ENCODE measurements around the gene PGAM5. TPM values are rescaled to one million over a fixed set of nuclear protein-coding genes. Genes with fewer than 3 reads are reported as not detected.

Gene PGAM5
- total and polyA plus RNA-seq, 7 donors, result 9.6 to 37.1 (median 23.5) TPM

DNA sequence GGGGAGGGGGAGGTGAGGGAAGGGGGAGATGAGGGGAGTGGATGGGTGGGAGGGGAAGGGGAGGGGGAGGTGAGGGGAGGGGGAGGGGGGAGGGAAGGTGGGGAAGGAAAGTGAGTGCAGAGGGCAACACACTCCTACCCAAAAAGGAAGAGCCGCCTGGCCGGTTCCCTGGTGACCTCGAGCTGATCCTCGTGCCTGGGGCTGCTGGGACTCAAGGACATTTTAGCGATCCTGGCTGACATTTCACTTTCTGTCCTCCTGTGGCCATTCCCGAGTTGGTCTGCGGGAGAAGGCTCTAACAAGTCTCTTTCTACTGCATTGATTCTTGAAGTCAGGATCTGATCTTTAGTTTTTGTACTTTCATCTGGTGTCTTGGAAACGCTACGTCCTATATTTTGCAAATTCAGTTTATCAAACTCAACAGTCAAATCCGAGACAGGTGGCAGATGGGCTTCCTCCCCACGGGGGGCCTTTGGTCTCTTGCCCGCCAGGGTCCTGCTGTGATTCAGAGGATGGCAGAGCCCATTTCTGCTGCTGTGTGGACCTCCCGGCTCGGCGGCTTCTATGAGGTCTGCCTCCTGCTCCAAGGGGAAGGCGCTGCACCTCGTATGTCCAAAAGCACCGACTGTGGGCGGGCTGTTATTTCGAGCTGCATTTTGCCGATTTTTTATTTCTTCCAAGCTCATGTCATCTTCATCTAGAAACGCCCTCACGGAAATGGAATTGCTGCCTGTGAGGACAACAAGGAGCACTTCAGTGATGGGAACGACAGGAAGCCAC lies 19.1 kb downstream of the PGAM5 start:
- Histone ChIP-seq H3K36me3 (peaks cover 47 to 96% (median 67%) of the 10 kb centered on the region in 4 donors), H3K9me3 (no peaks in the 10 kb centered on the region), H3K27ac (no peak overlapping the region), H3K27me3 (no peaks in the 10 kb centered on the region), H3K4me3 (no peak overlapping the region), H3K4me1 (no peaks in the 10 kb centered on the region)
- no peak for DNase-seq
- no peak for TF ChIP-seq POLR2AphosphoS5 (IDR thresholded peaks at IDR 0.05)
- TF ChIP-seq CTCF (IDR thresholded peaks at IDR 0.05), result no peak
- TF ChIP-seq POLR2A (IDR thresholded peaks at IDR 0.05), result no peak
- no peak for TF ChIP-seq EP300 (IDR thresholded peaks at IDR 0.05)
- 89 to 91% methylated on average over 24 of the region's 24 CpGs for WGBS, 2 donors
- intact Hi-C loops (cut with DNase I), result no loop called here

GRCh38 chr12:132730353-132730752 lies 19.7 kb downstream of the PGAM5 start:
- intact Hi-C loops (cut with DNase I), result no loop called here
- no peaks in the 10 kb centered on the region for H3K9me3 ChIP-seq
- peaks cover 52 to 96% (median 67%) of the 10 kb centered on the region in 4 donors for H3K36me3 ChIP-seq
- H3K4me3 ChIP-seq, result no peak overlapping the region
- 96 to 98% methylated on average over 11 of the region's 11 CpGs for WGBS, 2 donors
- H3K4me1 ChIP-seq, result no peaks in the 10 kb centered on the region
- H3K27ac ChIP-seq, result no peak overlapping the region
- no peaks in the 10 kb centered on the region for H3K27me3 ChIP-seq
- TF ChIP-seq CTCF (IDR thresholded peaks at IDR 0.05) (no peak), POLR2AphosphoS5 (IDR thresholded peaks at IDR 0.05) (no peak), EP300 (IDR thresholded peaks at IDR 0.05) (no peak)
- DNase-seq, result no peak

DNA sequence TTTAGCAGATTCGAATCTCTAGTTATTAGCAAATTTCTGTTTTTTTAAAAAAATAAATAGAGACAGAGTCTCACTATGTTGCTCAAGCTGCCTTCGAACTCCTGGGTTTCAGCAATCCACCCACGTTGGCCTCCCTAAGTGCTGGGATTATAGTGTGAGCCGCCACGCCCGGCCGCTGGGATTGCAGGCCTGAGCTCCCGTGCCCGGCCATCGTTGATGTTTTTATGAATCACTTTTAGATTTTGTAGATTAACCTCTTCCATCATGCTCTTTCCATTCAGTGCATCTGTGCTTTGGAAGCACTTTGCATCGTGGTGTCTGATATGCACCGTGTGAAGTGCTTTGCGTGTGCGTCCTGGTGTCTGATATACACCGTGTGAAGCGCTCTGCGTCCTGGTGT lies 20.9 kb downstream of the PGAM5 start:
- no peak for TF ChIP-seq POLR2A (IDR thresholded peaks at IDR 0.05)
- TF ChIP-seq CTCF (IDR thresholded peaks at IDR 0.05), result no peak
- TF ChIP-seq EP300 (IDR thresholded peaks at IDR 0.05), result no peak
- DNase-seq, result no peak
- intact Hi-C loops (cut with DNase I), result no loop called here
- H3K4me1 ChIP-seq, result no peaks in the 10 kb centered on the region
- 90 to 93% methylated on average over 17 of the region's 17 CpGs for WGBS, 2 donors
- no peak overlapping the region for H3K27ac ChIP-seq
- no peak overlapping the region for H3K4me3 ChIP-seq
- peaks cover 55 to 96% (median 69%) of the 10 kb centered on the region in 4 donors for H3K36me3 ChIP-seq
- no peaks in the 10 kb centered on the region for H3K27me3 ChIP-seq
- H3K9me3 ChIP-seq, result no peaks in the 10 kb centered on the region

DNA sequence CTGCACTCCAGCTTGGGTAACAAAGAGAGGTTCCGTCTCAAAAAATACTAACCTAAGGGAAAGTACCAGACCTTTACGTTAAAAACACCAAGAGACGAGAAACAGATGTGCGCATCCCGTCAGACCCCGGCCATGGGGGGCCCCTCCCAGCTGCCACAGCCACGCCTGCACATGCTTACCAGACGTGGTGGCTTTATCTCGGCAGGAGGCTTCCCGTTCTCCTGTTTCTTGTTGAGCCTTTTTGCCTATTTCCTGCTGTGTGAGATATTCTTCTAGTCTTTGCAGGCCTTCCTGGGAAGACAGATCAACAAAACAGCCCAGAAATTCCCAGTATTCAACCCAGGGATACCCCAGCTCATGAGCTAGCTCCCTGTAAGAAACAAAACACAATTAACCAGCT lies 23.6 kb downstream of the PGAM5 start:
- no peaks in the 10 kb centered on the region for H3K4me1 ChIP-seq
- H3K36me3 ChIP-seq, result peaks cover 44 to 97% (median 71%) of the 10 kb centered on the region in 4 donors
- intact Hi-C loops (cut with DNase I), result no loop called here
- no peaks in the 10 kb centered on the region for H3K9me3 ChIP-seq
- H3K4me3 ChIP-seq, result no peak overlapping the region
- no peak overlapping the region for H3K27ac ChIP-seq
- no peaks in the 10 kb centered on the region for H3K27me3 ChIP-seq
- no peak for TF ChIP-seq POLR2A (IDR thresholded peaks at IDR 0.05)
- no peak for DNase-seq
- 82 to 83% methylated on average over 10 of the region's 10 CpGs for WGBS, 2 donors

GRCh38 chr12:132735496-132735895 lies 24.9 kb downstream of the PGAM5 start:
- Histone ChIP-seq H3K4me1 (no peaks in the 10 kb centered on the region), H3K27ac (no peak overlapping the region), H3K27me3 (no peaks in the 10 kb centered on the region), H3K9me3 (no peaks in the 10 kb centered on the region), H3K36me3 (peaks cover 50 to 100% (median 82%) of the 10 kb centered on the region in 4 donors), H3K4me3 (no peak overlapping the region)
- intact Hi-C loops (cut with DNase I), result no loop called here
- WGBS, 2 donors, result 95 to 96% methylated on average over 20 of the region's 20 CpGs
- TF ChIP-seq EP300 (IDR thresholded peaks at IDR 0.05), result no peak
- no peak for TF ChIP-seq POLR2A (IDR thresholded peaks at IDR 0.05)
- TF ChIP-seq POLR2AphosphoS5 (IDR thresholded peaks at IDR 0.05), result no peak
- TF ChIP-seq CTCF (IDR thresholded peaks at IDR 0.05), result no peak
- no peak for DNase-seq
